DOHH2 (cell line): Measurements from ENCODE around the gene SLC9C2.

Experiments
- EZH2phosphoT487 ChIP-seq: fragments of 200-600 bp; sonication (generic); IDR thresholded peaks from 2 replicates; pipeline ENCODE4 v1.6.1; 2017; ENCODE audit warnings: borderline replicate concordance, mild to moderate bottlenecking, antibody characterized with exemption, low read length, moderate library complexity, mixed read lengths
- TF ChIP-seq, protein P1 (sequence below): fragments of 200-600 bp; sonication (generic); IDR thresholded peaks from one replicate; pipeline ENCODE4 v1.5.1; 2014; ENCODE audit warnings: antibody characterized with exemption, mild to moderate bottlenecking, low read depth, low read length; ENCODE audit not compliant: poor library complexity, severe bottlenecking

GRCh38 chr1:173628888-173629287 is 26.0 kb upstream of the SLC9C2 start:
- TF ChIP-seq, protein P1, sequence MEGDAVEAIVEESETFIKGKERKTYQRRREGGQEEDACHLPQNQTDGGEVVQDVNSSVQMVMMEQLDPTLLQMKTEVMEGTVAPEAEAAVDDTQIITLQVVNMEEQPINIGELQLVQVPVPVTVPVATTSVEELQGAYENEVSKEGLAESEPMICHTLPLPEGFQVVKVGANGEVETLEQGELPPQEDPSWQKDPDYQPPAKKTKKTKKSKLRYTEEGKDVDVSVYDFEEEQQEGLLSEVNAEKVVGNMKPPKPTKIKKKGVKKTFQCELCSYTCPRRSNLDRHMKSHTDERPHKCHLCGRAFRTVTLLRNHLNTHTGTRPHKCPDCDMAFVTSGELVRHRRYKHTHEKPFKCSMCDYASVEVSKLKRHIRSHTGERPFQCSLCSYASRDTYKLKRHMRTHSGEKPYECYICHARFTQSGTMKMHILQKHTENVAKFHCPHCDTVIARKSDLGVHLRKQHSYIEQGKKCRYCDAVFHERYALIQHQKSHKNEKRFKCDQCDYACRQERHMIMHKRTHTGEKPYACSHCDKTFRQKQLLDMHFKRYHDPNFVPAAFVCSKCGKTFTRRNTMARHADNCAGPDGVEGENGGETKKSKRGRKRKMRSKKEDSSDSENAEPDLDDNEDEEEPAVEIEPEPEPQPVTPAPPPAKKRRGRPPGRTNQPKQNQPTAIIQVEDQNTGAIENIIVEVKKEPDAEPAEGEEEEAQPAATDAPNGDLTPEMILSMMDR: no peak
- no peak for TF ChIP-seq EZH2phosphoT487
